ENCODE measurements around the gene ENTHD1.

The ENTHD1 gene

GRCh38 chr22:39818094-39818493, 75.5 kb downstream of the ENTHD1 start:
- H3K9me3 ChIP-seq (ENCODE audit: control extremely low read depth in 1 of 5, control insufficient read depth in 4 of 5, insufficient read depth in 2 of 5, low read depth in 1 of 5, low read length in 4 of 5): no peaks in the 10 kb centered on the region
- ChIA-PET POLR2A (no interaction called here), CTCF (no interaction called here)

GRCh38 chr22:39815932-39816331, 77.6 kb downstream of the ENTHD1 start:
- Histone ChIP-seq H3K27ac (ENCODE audit: insufficient read depth in 1 of 2, low read depth in 1 of 2, low read length in 2 of 2, poor library complexity in 1 of 2, severe bottlenecking in 2 of 2) (no peak overlapping the region), H3K27me3 (replicated peaks in 2 of 5; ENCODE audit: control insufficient read depth in 4 of 5, insufficient read depth in 5 of 5, low read length in 4 of 5) (peaks cover 0 to 3% (median 0%) of the 10 kb centered on the region in 5 experiments), H3K9me3 (ENCODE audit: control extremely low read depth in 1 of 5, control insufficient read depth in 4 of 5, insufficient read depth in 2 of 5, low read depth in 1 of 5, low read length in 4 of 5) (no peaks in the 10 kb centered on the region), H3K36me3 (ENCODE audit: control insufficient read depth in 4 of 4, insufficient read depth in 4 of 4, low read length in 3 of 4) (no peaks in the 10 kb centered on the region), H3K4me1 (ENCODE audit: control extremely low read depth in 1 of 4, control insufficient read depth in 4 of 4, insufficient read depth in 4 of 4, low read length in 3 of 4) (peaks cover 0 to 5% (median under 1%) of the 10 kb centered on the region in 4 experiments), H3K4me3 (ENCODE audit: control insufficient read depth in 1 of 7, extremely low read depth in 1 of 7, insufficient read depth in 4 of 7, low read depth in 2 of 7, low read length in 6 of 7) (no peak overlapping the region)
- CTCF ChIA-PET: no interaction called here
- POLR2A ChIA-PET: no interaction called here
- no CpG with 5 or more reads among the region's 2 CpGs for WGBS (ENCODE audit: insufficient coverage)
- peak in 2 of 3 donors; percentile 35 to 52 for DNase-seq

More at GRCh38 chr22:39818094-39818493, 75.5 kb downstream of the ENTHD1 start:
- Histone ChIP-seq H3K36me3 (ENCODE audit: control insufficient read depth in 4 of 4, insufficient read depth in 4 of 4, low read length in 3 of 4) (no peaks in the 10 kb centered on the region), H3K4me1 (ENCODE audit: control extremely low read depth in 1 of 4, control insufficient read depth in 4 of 4, insufficient read depth in 4 of 4, low read length in 3 of 4) (peaks cover 0 to 5% (median under 1%) of the 10 kb centered on the region in 4 experiments), H3K4me3 (ENCODE audit: control insufficient read depth in 1 of 7, extremely low read depth in 1 of 7, insufficient read depth in 4 of 7, low read depth in 2 of 7, low read length in 6 of 7) (no peak overlapping the region), H3K27ac (ENCODE audit: insufficient read depth in 1 of 2, low read depth in 1 of 2, low read length in 2 of 2, poor library complexity in 1 of 2, severe bottlenecking in 2 of 2) (no peak overlapping the region), H3K27me3 (replicated peaks in 2 of 5; ENCODE audit: control insufficient read depth in 4 of 5, insufficient read depth in 5 of 5, low read length in 4 of 5) (no peaks in the 10 kb centered on the region)
- DNase-seq: no peak
- 89% methylated on average over 5 of the region's 5 CpGs for WGBS (ENCODE audit: insufficient coverage)

GRCh38 chr22:39814899-39815298, 78.7 kb downstream of the ENTHD1 start:
- no peaks in the 10 kb centered on the region for H3K4me1 ChIP-seq (ENCODE audit: control extremely low read depth in 1 of 4, control insufficient read depth in 4 of 4, insufficient read depth in 4 of 4, low read length in 3 of 4)
- no peak for DNase-seq
- WGBS (ENCODE audit: insufficient coverage): 84% methylated on average over 2 of the region's 4 CpGs
- POLR2A ChIA-PET: no interaction called here
- H3K9me3 ChIP-seq (ENCODE audit: control extremely low read depth in 1 of 5, control insufficient read depth in 4 of 5, insufficient read depth in 2 of 5, low read depth in 1 of 5, low read length in 4 of 5): no peaks in the 10 kb centered on the region
- H3K36me3 ChIP-seq (ENCODE audit: control insufficient read depth in 4 of 4, insufficient read depth in 4 of 4, low read length in 3 of 4): no peaks in the 10 kb centered on the region
- CTCF ChIA-PET: no interaction called here
- no peak overlapping the region for H3K27ac ChIP-seq (ENCODE audit: insufficient read depth in 1 of 2, low read depth in 1 of 2, low read length in 2 of 2, poor library complexity in 1 of 2, severe bottlenecking in 2 of 2)
- peaks cover 0 to 7% (median 2%) of the 10 kb centered on the region in 5 experiments for H3K27me3 ChIP-seq (replicated peaks in 2 of 5; ENCODE audit: control insufficient read depth in 4 of 5, insufficient read depth in 5 of 5, low read length in 4 of 5)
- no peak overlapping the region for H3K4me3 ChIP-seq (ENCODE audit: control insufficient read depth in 1 of 7, extremely low read depth in 1 of 7, insufficient read depth in 4 of 7, low read depth in 2 of 7, low read length in 6 of 7)

- WGBS (ENCODE audit: insufficient coverage): 83% methylated on average over 1 of the region's 4 CpGs
- CTCF ChIA-PET: no interaction called here
- POLR2A ChIA-PET: no interaction called here
Measured at GRCh38 chr22:39809772-39810557, 83.6 kb downstream of the ENTHD1 start.

GRCh38 chr22:39808081-39808480, 85.5 kb downstream of the ENTHD1 start:
- ChIA-PET POLR2A (no interaction called here), CTCF (interaction anchor here (1.2 kb wide), 1 partner anchor 51 kb away, joined by 3 read pairs; no protein-coding TSS in a partner anchor)
- 36% methylated on average over 2 of the region's 3 CpGs for WGBS (ENCODE audit: insufficient coverage)
- Histone ChIP-seq H3K27me3 (replicated peaks in 2 of 5; ENCODE audit: control insufficient read depth in 4 of 5, insufficient read depth in 5 of 5, low read length in 4 of 5) (peaks cover 0 to 24% (median 7%) of the 10 kb centered on the region in 5 experiments), H3K4me3 (ENCODE audit: control insufficient read depth in 1 of 7, extremely low read depth in 1 of 7, insufficient read depth in 4 of 7, low read depth in 2 of 7, low read length in 6 of 7) (no peak overlapping the region), H3K4me1 (ENCODE audit: control extremely low read depth in 1 of 4, control insufficient read depth in 4 of 4, insufficient read depth in 4 of 4, low read length in 3 of 4) (peaks cover 0 to 7% (median 3%) of the 10 kb centered on the region in 4 experiments), H3K27ac (ENCODE audit: insufficient read depth in 1 of 2, low read depth in 1 of 2, low read length in 2 of 2, poor library complexity in 1 of 2, severe bottlenecking in 2 of 2) (no peak overlapping the region), H3K36me3 (ENCODE audit: control insufficient read depth in 4 of 4, insufficient read depth in 4 of 4, low read length in 3 of 4) (no peaks in the 10 kb centered on the region), H3K9me3 (ENCODE audit: control extremely low read depth in 1 of 5, control insufficient read depth in 4 of 5, insufficient read depth in 2 of 5, low read depth in 1 of 5, low read length in 4 of 5) (no peaks in the 10 kb centered on the region)
- peak in 2 of 3 donors; percentile 6 to 18 for DNase-seq

More at GRCh38 chr22:39809772-39810557, 83.6 kb downstream of the ENTHD1 start:
- H3K27ac ChIP-seq (ENCODE audit: insufficient read depth in 1 of 2, low read depth in 1 of 2, low read length in 2 of 2, poor library complexity in 1 of 2, severe bottlenecking in 2 of 2): no peak overlapping the region
- H3K9me3 ChIP-seq (ENCODE audit: control extremely low read depth in 1 of 5, control insufficient read depth in 4 of 5, insufficient read depth in 2 of 5, low read depth in 1 of 5, low read length in 4 of 5): no peaks in the 10 kb centered on the region
- no peak overlapping the region for H3K4me3 ChIP-seq (ENCODE audit: control insufficient read depth in 1 of 7, extremely low read depth in 1 of 7, insufficient read depth in 4 of 7, low read depth in 2 of 7, low read length in 6 of 7)
- no peak for DNase-seq
- H3K4me1 ChIP-seq (ENCODE audit: control extremely low read depth in 1 of 4, control insufficient read depth in 4 of 4, insufficient read depth in 4 of 4, low read length in 3 of 4): peaks cover 0 to 7% (median 3%) of the 10 kb centered on the region in 4 experiments
- no peaks in the 10 kb centered on the region for H3K36me3 ChIP-seq (ENCODE audit: control insufficient read depth in 4 of 4, insufficient read depth in 4 of 4, low read length in 3 of 4)
- H3K27me3 ChIP-seq (replicated peaks in 2 of 5; ENCODE audit: control insufficient read depth in 4 of 5, insufficient read depth in 5 of 5, low read length in 4 of 5): peaks cover 0 to 17% (median 7%) of the 10 kb centered on the region in 5 experiments

- CTCF ChIA-PET: interaction anchor here (0.8 kb wide), 1 partner anchor 53 kb away, joined by 3 read pairs; no protein-coding TSS in a partner anchor
- Histone ChIP-seq H3K9me3 (ENCODE audit: control extremely low read depth in 1 of 5, control insufficient read depth in 4 of 5, insufficient read depth in 2 of 5, low read depth in 1 of 5, low read length in 4 of 5) (peaks cover 0 to 2% (median 0%) of the 10 kb centered on the region in 5 experiments), H3K27me3 (replicated peaks in 2 of 5; ENCODE audit: control insufficient read depth in 4 of 5, insufficient read depth in 5 of 5, low read length in 4 of 5) (peaks cover 0 to 37% (median 10%) of the 10 kb centered on the region in 5 experiments), H3K36me3 (ENCODE audit: control insufficient read depth in 4 of 4, insufficient read depth in 4 of 4, low read length in 3 of 4) (no peaks in the 10 kb centered on the region), H3K27ac (ENCODE audit: insufficient read depth in 1 of 2, low read depth in 1 of 2, low read length in 2 of 2, poor library complexity in 1 of 2, severe bottlenecking in 2 of 2) (no peak overlapping the region), H3K4me1 (ENCODE audit: control extremely low read depth in 1 of 4, control insufficient read depth in 4 of 4, insufficient read depth in 4 of 4, low read length in 3 of 4) (peaks cover 0 to 7% (median 3%) of the 10 kb centered on the region in 4 experiments), H3K4me3 (ENCODE audit: control insufficient read depth in 1 of 7, extremely low read depth in 1 of 7, insufficient read depth in 4 of 7, low read depth in 2 of 7, low read length in 6 of 7) (no peak overlapping the region)
- DNase-seq: no peak
- WGBS (ENCODE audit: insufficient coverage): 25% methylated on average over 1 of the region's 2 CpGs
- POLR2A ChIA-PET: no interaction called here
Measured at GRCh38 chr22:39806109-39806508, 87.5 kb downstream of the ENTHD1 start.

GRCh38 chr22:39805117-39805516, 88.4 kb downstream of the ENTHD1 start:
- 85% methylated on average over 3 of the region's 5 CpGs for WGBS (ENCODE audit: insufficient coverage)
- Histone ChIP-seq H3K4me3 (ENCODE audit: control insufficient read depth in 1 of 7, extremely low read depth in 1 of 7, insufficient read depth in 4 of 7, low read depth in 2 of 7, low read length in 6 of 7) (no peak overlapping the region), H3K9me3 (ENCODE audit: control extremely low read depth in 1 of 5, control insufficient read depth in 4 of 5, insufficient read depth in 2 of 5, low read depth in 1 of 5, low read length in 4 of 5) (peaks cover 0 to 2% (median under 1%) of the 10 kb centered on the region in 5 experiments), H3K27me3 (replicated peaks in 2 of 5; ENCODE audit: control insufficient read depth in 4 of 5, insufficient read depth in 5 of 5, low read length in 4 of 5) (peaks cover 0 to 34% (median 10%) of the 10 kb centered on the region in 5 experiments), H3K36me3 (ENCODE audit: control insufficient read depth in 4 of 4, insufficient read depth in 4 of 4, low read length in 3 of 4) (no peaks in the 10 kb centered on the region), H3K27ac (ENCODE audit: insufficient read depth in 1 of 2, low read depth in 1 of 2, low read length in 2 of 2, poor library complexity in 1 of 2, severe bottlenecking in 2 of 2) (no peak overlapping the region), H3K4me1 (ENCODE audit: control extremely low read depth in 1 of 4, control insufficient read depth in 4 of 4, insufficient read depth in 4 of 4, low read length in 3 of 4) (peaks cover 0 to 7% (median 3%) of the 10 kb centered on the region in 4 experiments)
- POLR2A ChIA-PET: no interaction called here
- DNase-seq: no peak
- CTCF ChIA-PET: no interaction called here
